Body of pancreas (tissue), 4 donors: ENCODE measurements around the gene RSPH4A. TPM values are rescaled to one million over a fixed set of nuclear protein-coding genes. Genes with fewer than 3 reads are reported as not detected.
"Not testable (repeated sequence)": the region's sequence is repeated elsewhere in the genome, so short reads cannot be mapped to it uniquely, and the experiment has no call there.

Source experiments
- ATAC-seq: fragments of 150-250 bp; one replicate; pipeline ENCODE4 v1.9.1; 2016
- DNase-seq, 4 donors: peaks; one replicate each; pipeline ENCODE4 v3.0.0-alpha.2; 2019
- H3K27ac ChIP-seq, 4 donors: fragments of 200-600 bp; sonication (generic); 1 replicate in 3 of 4; 2 replicates in 1 of 4; pipeline versions ENCODE4 v1.5.1 to v1.6.1; 2016 to 2019; ENCODE audit warnings: mild to moderate bottlenecking in 1 of 4, mixed read lengths in 1 of 4, moderate library complexity in 1 of 4
- H3K27me3 ChIP-seq, 2 donors: fragments of 200-600 bp; sonication (generic); one replicate each; pipeline ENCODE4 v1.6.0; 2016; ENCODE audit warnings: mild to moderate bottlenecking in 1 of 2
- H3K36me3 ChIP-seq, 2 donors: fragments of 200-600 bp; sonication (generic); replicated peaks in 1 of 2; 2 replicates each; pipeline ENCODE4 v1.5.1; 2016; ENCODE audit warnings: low read depth in 2 of 2; ENCODE audit not compliant: insufficient read depth in 1 of 2
- H3K4me1 ChIP-seq: fragments of 200-600 bp; sonication (generic); one replicate; pipeline ENCODE4 v1.6.0; 2016
- H3K4me3 ChIP-seq, 2 donors: fragments of 200-600 bp; sonication (generic); 1 replicate in 1 of 2; 2 replicates in 1 of 2; pipeline ENCODE4 v1.5.1; 2016 to 2019
- H3K9me3 ChIP-seq, 3 donors: fragments of 200-600 bp; sonication (generic); 1 replicate in 2 of 3; 2 replicates in 1 of 3; pipeline ENCODE4 v1.5.1; 2016
- POLR2A ChIP-seq, 3 donors: fragments of 450-650 bp; IDR thresholded peaks; one replicate each; pipeline ENCODE4 v1.6.1; 2016; ENCODE audit warnings: antibody characterized with exemption in 3 of 3, mild to moderate bottlenecking in 2 of 3
- WGBS, 2 donors: methylation state at CpG; one replicate each; pipeline ENCODE4 v1.1.5; 2017; 5-methylcytosine and 5-hydroxymethylcytosine counted together
- intact Hi-C: fragments of 100-400 bp; cut with DNase I; formaldehyde crosslinking; loops from one replicate; pipeline ENCODE4 v1.15.1; 2023
- total RNA-seq, 2 donors: library from RNA; depleted of rRNA; stranded (reverse); fragments of >200 nt; gene quantifications; one replicate each; pipeline ENCODE4 v1.1.0, GENCODE V29; 2016
- TF ChIP-seq, protein P1 (sequence below), 7 experiments: fragments of 450-650 bp in 4 of 7; fragments of 200-600 bp in 3 of 7; sonication (generic) in 3 of 7; IDR thresholded peaks; one replicate each; pipeline ENCODE4 v1.5.1; 2016 to 2019; ENCODE audit warnings: antibody characterized with exemption in 7 of 7

Gene RSPH4A
- total RNA-seq, 2 donors from 2014 or later = 2.6 TPM; not detected in 1

DNA sequence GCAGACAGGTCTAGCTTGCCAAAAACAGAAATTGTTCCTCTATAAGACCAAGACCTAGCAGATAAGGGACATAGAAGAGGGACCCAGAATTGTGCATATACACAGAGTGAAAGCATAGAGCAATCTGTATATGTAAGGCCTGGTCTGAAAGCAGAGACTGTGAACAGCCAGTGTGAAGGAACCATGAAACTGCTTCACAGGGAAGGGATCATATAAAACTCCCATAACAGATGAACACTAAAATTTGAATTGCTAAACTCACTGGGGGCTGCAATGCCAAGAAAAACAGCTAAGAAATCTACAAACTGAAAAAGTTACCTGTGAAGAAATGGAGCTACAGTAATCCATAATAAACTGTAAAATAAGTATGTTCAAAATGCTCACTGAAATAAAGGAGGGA is 45.3 kb downstream of the RSPH4A start:
- ATAC-seq = no peak
- no peak overlapping the region for H3K4me3 ChIP-seq
- H3K27me3 ChIP-seq = no peaks in the 10 kb centered on the region
- peaks cover 0 to 1% of the 10 kb centered on the region in 2 donors for H3K36me3 ChIP-seq
- DNase-seq = no peak
- TF ChIP-seq, protein P1, sequence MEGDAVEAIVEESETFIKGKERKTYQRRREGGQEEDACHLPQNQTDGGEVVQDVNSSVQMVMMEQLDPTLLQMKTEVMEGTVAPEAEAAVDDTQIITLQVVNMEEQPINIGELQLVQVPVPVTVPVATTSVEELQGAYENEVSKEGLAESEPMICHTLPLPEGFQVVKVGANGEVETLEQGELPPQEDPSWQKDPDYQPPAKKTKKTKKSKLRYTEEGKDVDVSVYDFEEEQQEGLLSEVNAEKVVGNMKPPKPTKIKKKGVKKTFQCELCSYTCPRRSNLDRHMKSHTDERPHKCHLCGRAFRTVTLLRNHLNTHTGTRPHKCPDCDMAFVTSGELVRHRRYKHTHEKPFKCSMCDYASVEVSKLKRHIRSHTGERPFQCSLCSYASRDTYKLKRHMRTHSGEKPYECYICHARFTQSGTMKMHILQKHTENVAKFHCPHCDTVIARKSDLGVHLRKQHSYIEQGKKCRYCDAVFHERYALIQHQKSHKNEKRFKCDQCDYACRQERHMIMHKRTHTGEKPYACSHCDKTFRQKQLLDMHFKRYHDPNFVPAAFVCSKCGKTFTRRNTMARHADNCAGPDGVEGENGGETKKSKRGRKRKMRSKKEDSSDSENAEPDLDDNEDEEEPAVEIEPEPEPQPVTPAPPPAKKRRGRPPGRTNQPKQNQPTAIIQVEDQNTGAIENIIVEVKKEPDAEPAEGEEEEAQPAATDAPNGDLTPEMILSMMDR (IDR thresholded peaks at IDR 0.05) = no peak
- no peak for TF ChIP-seq POLR2A (IDR thresholded peaks at IDR 0.05)
- H3K4me1 ChIP-seq = peaks cover 12% of the 10 kb centered on the region
- intact Hi-C loops = no loop called here
- H3K9me3 ChIP-seq = no peaks in the 10 kb centered on the region
- no peak overlapping the region for H3K27ac ChIP-seq

DNA sequence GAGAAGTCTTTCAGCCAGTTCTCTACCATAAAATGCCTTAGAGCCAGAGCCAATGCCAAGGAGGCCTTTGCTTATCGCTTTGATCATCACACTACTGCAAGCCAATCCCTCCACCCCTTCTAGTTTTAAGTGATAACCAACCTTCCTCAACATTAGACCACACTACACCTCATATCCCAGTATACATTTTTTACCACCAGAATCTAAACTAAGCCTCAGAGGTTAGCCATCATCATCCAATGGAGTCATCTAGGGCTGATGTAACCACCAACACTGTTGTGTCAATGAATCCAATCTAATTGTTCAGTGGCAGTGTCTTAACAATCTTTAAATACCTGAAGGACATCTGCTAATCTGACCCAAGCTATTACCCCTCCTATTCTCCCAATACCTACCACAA is 45.9 kb downstream of the RSPH4A start:
- Histone ChIP-seq H3K9me3 (no peaks in the 10 kb centered on the region), H3K27me3 (no peaks in the 10 kb centered on the region), H3K4me3 (no peak overlapping the region), H3K36me3 (no peaks in the 10 kb centered on the region), H3K4me1 (peaks cover 16% of the 10 kb centered on the region), H3K27ac (no peak overlapping the region)
- DNase-seq (no peak), ATAC-seq (no peak)
- WGBS, 2 donors = 94 to 100% methylated on average over 1 of the region's 1 CpG
- intact Hi-C loops = no loop called here
- TF ChIP-seq POLR2A (IDR thresholded peaks at IDR 0.05) = no peak
- TF ChIP-seq, protein P1 (IDR thresholded peaks at IDR 0.05) = no peak

GRCh38 chr6:116663308-116663707 is 47.0 kb downstream of the RSPH4A start:
- TF ChIP-seq, protein P1 (IDR thresholded peaks at IDR 0.05) = no peak
- no peak for TF ChIP-seq POLR2A (IDR thresholded peaks at IDR 0.05)
- H3K4me1 ChIP-seq = peaks cover 20% of the 10 kb centered on the region
- ATAC-seq = no peak
- no peak overlapping the region for H3K27ac ChIP-seq
- H3K36me3 ChIP-seq = no peaks in the 10 kb centered on the region
- H3K27me3 ChIP-seq = no peaks in the 10 kb centered on the region
- intact Hi-C loops = no loop called here
- H3K9me3 ChIP-seq = no peaks in the 10 kb centered on the region
- DNase-seq = no peak
- 93 to 97% methylated on average over 3 of the region's 3 CpGs for WGBS, 2 donors
- H3K4me3 ChIP-seq = no peak overlapping the region

GRCh38 chr6:116664169-116664568 is 47.9 kb downstream of the RSPH4A start:
- H3K36me3 ChIP-seq, intact Hi-C loops, H3K9me3 ChIP-seq, ATAC-seq, H3K27ac ChIP-seq, H3K4me3 ChIP-seq, H3K27me3 ChIP-seq, DNase-seq: not testable (repeated sequence)
- H3K4me1 ChIP-seq = peaks cover 20% of the 10 kb centered on the region
- 94 to 97% methylated on average over 2 of the region's 2 CpGs for WGBS, 2 donors

GRCh38 chr6:116665464-116665863 is 49.2 kb downstream of the RSPH4A start:
- no peak for ATAC-seq
- TF ChIP-seq, protein P1 (IDR thresholded peaks at IDR 0.05) = no peak
- no peak for TF ChIP-seq POLR2A (IDR thresholded peaks at IDR 0.05)
- Histone ChIP-seq H3K4me1 (peaks cover 20% of the 10 kb centered on the region), H3K27ac (no peak overlapping the region), H3K36me3 (no peaks in the 10 kb centered on the region), H3K27me3 (no peaks in the 10 kb centered on the region), H3K9me3 (no peaks in the 10 kb centered on the region), H3K4me3 (no peak overlapping the region)
- no peak for DNase-seq
- WGBS, 2 donors = 86 to 93% methylated on average over 7 of the region's 7 CpGs
- intact Hi-C loops = no loop called here
